Loucy (cell line): ENCODE data around the gene OR9K2.
A peak's percentile ranks its signal among the peaks of the same experiment; 100 is the strongest.

Source experiments
- H2AFZ ChIP-seq: fragments of 200-600 bp; sonication (generic); 2 replicates; pipeline ENCODE4 v1.6.0; 2016; ENCODE audit warnings: antibody characterized with exemption, mild to moderate bottlenecking, low read length, moderate library complexity
- H3F3A ChIP-seq: fragments of 200-600 bp; 2 replicates; pipeline ENCODE4 v1.6.0; 2016; ENCODE audit warnings: antibody characterized with exemption, low read depth, mild to moderate bottlenecking
- H3K27me3 ChIP-seq: fragments of 200-600 bp; sonication (generic); 2 replicates; pipeline ENCODE4 v1.6.1; 2014; ENCODE audit warnings: low read length, mild to moderate bottlenecking; ENCODE audit not compliant: insufficient read depth, poor library complexity, severe bottlenecking
- H3K36me3 ChIP-seq: fragments of 200-600 bp; sonication (generic); 2 replicates; pipeline ENCODE4 v1.6.1; 2016; ENCODE audit warnings: low read length; ENCODE audit not compliant: insufficient read depth
- H3K4me1 ChIP-seq: fragments of 200-600 bp; sonication (generic); 2 replicates; pipeline ENCODE4 v1.5.1; 2014; ENCODE audit warnings: low read length, mild to moderate bottlenecking; ENCODE audit not compliant: insufficient read depth, poor library complexity, severe bottlenecking
- H3K4me2 ChIP-seq: fragments of 200-600 bp; sonication (generic); 2 replicates; pipeline ENCODE4 v1.6.0; 2014; ENCODE audit warnings: antibody characterized with exemption, low read length, low read depth, mild to moderate bottlenecking; ENCODE audit not compliant: poor library complexity, severe bottlenecking
- H3K4me3 ChIP-seq: fragments of 200-600 bp; sonication (generic); 2 replicates; pipeline ENCODE4 v1.5.1; 2014; ENCODE audit warnings: low read length, mild to moderate bottlenecking, mixed read lengths; ENCODE audit not compliant: poor library complexity, severe bottlenecking
- H3K79me2 ChIP-seq: fragments of 200-600 bp; sonication (generic); 2 replicates; pipeline ENCODE4 v1.6.1; 2014; ENCODE audit warnings: low read length; ENCODE audit not compliant: insufficient read depth
- H3K9ac ChIP-seq: fragments of 200-600 bp; sonication (generic); 2 replicates; pipeline ENCODE4 v1.6.0; 2014; ENCODE audit warnings: mild to moderate bottlenecking, low read depth, low read length, moderate library complexity; ENCODE audit not compliant: poor library complexity, severe bottlenecking
- H3K9me2 ChIP-seq: fragments of 200-600 bp; sonication (generic); replicated peaks from 2 replicates; pipeline ENCODE4 v1.6.1; 2016; ENCODE audit warnings: low read depth, low read length, mixed read lengths
- H3K9me3 ChIP-seq: fragments of 200-600 bp; sonication (generic); 2 replicates; pipeline ENCODE4 v1.6.1; 2014; ENCODE audit warnings: mild to moderate bottlenecking, antibody characterized with exemption, low read length, low read depth; ENCODE audit not compliant: insufficient read depth
- H4K20me1 ChIP-seq: fragments of 200-600 bp; sonication (generic); 2 replicates; pipeline ENCODE4 v1.6.0; 2014; ENCODE audit warnings: antibody characterized with exemption, low read length, mild to moderate bottlenecking; ENCODE audit not compliant: insufficient read depth, poor library complexity, severe bottlenecking
- CTCF ChIP-seq: fragments of 200-600 bp; sonication (generic); conservative IDR thresholded peaks from 2 replicates; pipeline ENCODE4 v1.5.1; 2014; ENCODE audit warnings: mild to moderate bottlenecking, antibody characterized with exemption, low read length
- EZH2phosphoT487 ChIP-seq: fragments of 200-600 bp; IDR thresholded peaks from 2 replicates; pipeline ENCODE4 v1.6.1; 2018; ENCODE audit warnings: antibody characterized with exemption, mild to moderate bottlenecking, moderate library complexity, borderline replicate concordance

Gene OR9K2, protein sequence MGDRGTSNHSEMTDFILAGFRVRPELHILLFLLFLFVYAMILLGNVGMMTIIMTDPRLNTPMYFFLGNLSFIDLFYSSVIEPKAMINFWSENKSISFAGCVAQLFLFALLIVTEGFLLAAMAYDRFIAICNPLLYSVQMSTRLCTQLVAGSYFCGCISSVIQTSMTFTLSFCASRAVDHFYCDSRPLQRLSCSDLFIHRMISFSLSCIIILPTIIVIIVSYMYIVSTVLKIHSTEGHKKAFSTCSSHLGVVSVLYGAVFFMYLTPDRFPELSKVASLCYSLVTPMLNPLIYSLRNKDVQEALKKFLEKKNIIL

DNA sequence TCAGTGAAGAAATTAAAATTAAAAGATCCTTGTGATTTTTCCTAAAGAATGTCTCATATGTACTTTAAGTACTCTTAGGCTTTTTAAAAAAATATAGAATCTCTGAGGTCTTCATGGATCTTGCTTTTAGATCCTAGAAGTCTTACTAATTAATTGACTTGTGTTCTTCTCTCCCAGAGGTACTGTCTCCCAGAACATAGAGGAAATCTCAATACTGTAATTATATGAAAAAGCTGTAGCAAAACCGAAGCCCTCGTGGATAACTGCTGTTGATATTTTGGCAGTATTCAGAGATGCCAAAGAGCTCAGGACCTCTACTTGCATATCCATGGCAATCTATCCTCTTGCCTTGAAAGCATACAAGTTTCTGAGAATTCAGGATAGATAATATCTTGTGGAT is at the start of gene OR9K2:
Gene OR9K2 (plus strand): TSS at position 301 of the 400 bp plus-strand sequence. CDS start 3,429 bp downstream, outside the sequence.
- no peaks in the 10 kb centered on the region for H4K20me1 ChIP-seq
- H3K4me2 ChIP-seq: no peak within 1 kb of the TSS
- no peaks in the 10 kb centered on the region for H3K36me3 ChIP-seq
- no peak within 1 kb of the TSS for H2AFZ ChIP-seq
- H3K9ac ChIP-seq: no peak within 1 kb of the TSS
- H3K79me2 ChIP-seq: no peaks in the 10 kb centered on the region
- no peaks in the 10 kb centered on the region for H3K4me1 ChIP-seq
- H3F3A ChIP-seq: no peaks in the 10 kb centered on the region
- no peaks in the 10 kb centered on the region for H3K27me3 ChIP-seq
- no peak within 1 kb of the TSS for H3K4me3 ChIP-seq
- TF ChIP-seq EZH2phosphoT487 (no peak), CTCF (no peak)
- no peaks in the 10 kb centered on the region for H3K9me3 ChIP-seq
- no peaks in the 10 kb centered on the region for H3K9me2 ChIP-seq

- no peaks in the 10 kb centered on the region for H3K9me3 ChIP-seq
- H3K4me3 ChIP-seq: no peak overlapping the region
- no peak overlapping the region for H3K9ac ChIP-seq
- no peaks in the 10 kb centered on the region for H3K79me2 ChIP-seq
- peaks cover 3% of the 10 kb centered on the region for H3K27me3 ChIP-seq
- no peak for TF ChIP-seq EZH2phosphoT487
- TF ChIP-seq CTCF: peak; percentile 37
- H3F3A ChIP-seq: no peaks in the 10 kb centered on the region
- no peak overlapping the region for H2AFZ ChIP-seq
- H3K4me2 ChIP-seq: no peak overlapping the region
- H4K20me1 ChIP-seq: no peaks in the 10 kb centered on the region
- no peaks in the 10 kb centered on the region for H3K4me1 ChIP-seq
- H3K9me2 ChIP-seq: no peaks in the 10 kb centered on the region
- H3K36me3 ChIP-seq: no peaks in the 10 kb centered on the region
These were observed 33.6 kb upstream of the OR9K2 start for GRCh38 chr12:55092579-55092978.

GRCh38 chr12:55112378-55112875 is 13.8 kb upstream of the OR9K2 start:
- H3K9me3 ChIP-seq: no peaks in the 10 kb centered on the region
- no peak for TF ChIP-seq CTCF
- TF ChIP-seq EZH2phosphoT487: no peak
- H3K4me3 ChIP-seq: no peak overlapping the region
- H2AFZ ChIP-seq: no peak overlapping the region
- H3K9ac ChIP-seq: no peak overlapping the region
- H3K36me3 ChIP-seq: no peaks in the 10 kb centered on the region
- no peaks in the 10 kb centered on the region for H3K9me2 ChIP-seq
- no peaks in the 10 kb centered on the region for H3K79me2 ChIP-seq
- no peaks in the 10 kb centered on the region for H3F3A ChIP-seq
- H3K4me2 ChIP-seq: no peak overlapping the region
- no peaks in the 10 kb centered on the region for H3K27me3 ChIP-seq
- no peaks in the 10 kb centered on the region for H4K20me1 ChIP-seq
- H3K4me1 ChIP-seq: no peaks in the 10 kb centered on the region
